Esophagus squamous epithelium (tissue), 4 donors: ENCODE measurements around the gene AMBP.

ENCODE experiments used
- POLR2A ChIP-seq, 4 donors: fragments of 450-650 bp; IDR thresholded peaks; one replicate each; pipeline ENCODE4 v1.6.1; 2017; ENCODE audit warnings: antibody characterized with exemption in 4 of 4, mild to moderate bottlenecking in 4 of 4, moderate library complexity in 3 of 4
- TF ChIP-seq, protein P1 (sequence below), 6 experiments: fragments of 450-650 bp in 4 of 6; fragments of 200-600 bp in 2 of 6; sonication (generic) in 2 of 6; IDR thresholded peaks; one replicate each; pipeline ENCODE4 v1.5.1; 2016 to 2019; ENCODE audit warnings: antibody characterized with exemption in 6 of 6, mild to moderate bottlenecking in 4 of 6, moderate library complexity in 4 of 6

DNA sequence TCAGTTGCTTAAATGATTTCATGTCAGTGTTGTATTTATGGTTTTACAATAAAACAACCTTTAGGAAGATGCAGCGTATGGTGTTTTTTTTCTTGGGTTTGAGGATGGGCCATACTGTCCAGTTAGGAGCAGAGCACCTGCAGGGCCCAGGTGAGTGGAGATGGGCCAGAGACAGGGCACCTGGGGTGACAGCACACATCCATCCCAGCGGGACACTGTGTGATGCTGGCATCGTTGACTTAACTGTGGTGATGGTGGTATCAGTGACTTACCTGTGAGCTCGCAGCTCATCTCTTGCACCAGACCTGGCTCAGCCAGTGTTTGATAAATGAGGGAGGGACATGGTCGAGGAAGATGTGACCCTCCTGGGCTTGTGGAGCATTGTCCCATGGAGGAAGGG lies 21.6 kb downstream of the AMBP start:
- no peak for TF ChIP-seq POLR2A (IDR thresholded peaks at IDR 0.05)
- TF ChIP-seq, protein P1, sequence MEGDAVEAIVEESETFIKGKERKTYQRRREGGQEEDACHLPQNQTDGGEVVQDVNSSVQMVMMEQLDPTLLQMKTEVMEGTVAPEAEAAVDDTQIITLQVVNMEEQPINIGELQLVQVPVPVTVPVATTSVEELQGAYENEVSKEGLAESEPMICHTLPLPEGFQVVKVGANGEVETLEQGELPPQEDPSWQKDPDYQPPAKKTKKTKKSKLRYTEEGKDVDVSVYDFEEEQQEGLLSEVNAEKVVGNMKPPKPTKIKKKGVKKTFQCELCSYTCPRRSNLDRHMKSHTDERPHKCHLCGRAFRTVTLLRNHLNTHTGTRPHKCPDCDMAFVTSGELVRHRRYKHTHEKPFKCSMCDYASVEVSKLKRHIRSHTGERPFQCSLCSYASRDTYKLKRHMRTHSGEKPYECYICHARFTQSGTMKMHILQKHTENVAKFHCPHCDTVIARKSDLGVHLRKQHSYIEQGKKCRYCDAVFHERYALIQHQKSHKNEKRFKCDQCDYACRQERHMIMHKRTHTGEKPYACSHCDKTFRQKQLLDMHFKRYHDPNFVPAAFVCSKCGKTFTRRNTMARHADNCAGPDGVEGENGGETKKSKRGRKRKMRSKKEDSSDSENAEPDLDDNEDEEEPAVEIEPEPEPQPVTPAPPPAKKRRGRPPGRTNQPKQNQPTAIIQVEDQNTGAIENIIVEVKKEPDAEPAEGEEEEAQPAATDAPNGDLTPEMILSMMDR (IDR thresholded peaks at IDR 0.05) = no peak
